GM21447 (cell line): ENCODE measurements around the gene ANKS1B.
"Not testable (repeated sequence)": the region's sequence is repeated elsewhere in the genome, so short reads cannot be mapped to it uniquely, and the experiment has no call there.

Experiments
- ATAC-seq: cut with Tn5 transposase; IDR thresholded peaks from one replicate; pipeline ENCODE4 v1.9.1; 2021; ENCODE audit not compliant: unreplicated experiment

ANKS1B gene

DNA sequence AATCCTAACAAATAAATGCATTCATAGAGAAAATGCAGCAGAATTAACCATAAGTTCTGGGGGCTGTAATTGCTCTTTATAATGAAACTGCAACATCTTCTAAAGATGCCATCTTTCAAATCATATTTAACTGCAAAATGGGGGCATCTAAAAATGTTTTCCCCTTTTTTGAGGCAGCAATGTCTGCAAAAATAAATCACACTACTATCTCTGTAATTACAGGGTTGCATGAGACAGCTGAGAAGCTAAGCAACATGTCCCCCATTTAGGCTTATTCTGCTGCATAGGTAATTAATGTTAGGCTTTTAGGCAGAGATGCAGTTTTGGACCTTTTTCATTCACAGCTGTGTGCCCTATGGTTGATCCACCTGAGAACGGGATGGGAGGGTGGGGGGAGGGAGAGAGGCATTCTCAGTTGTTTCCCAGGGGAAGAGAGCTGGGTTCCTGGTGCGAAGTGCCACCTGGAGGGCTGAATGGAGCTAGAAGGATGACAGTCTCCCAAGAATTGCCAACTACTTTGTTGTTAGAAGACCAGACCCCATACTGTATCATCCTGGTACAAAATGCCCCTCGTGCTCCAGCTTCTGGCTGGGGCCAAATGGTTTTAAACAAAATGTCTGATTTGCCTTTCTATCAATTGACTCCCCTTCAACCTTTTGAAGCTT lies 1185.5 kb downstream of the ANKS1B start:
- no peak for ATAC-seq

- no peak for ATAC-seq
Observed at GRCh38 chr12:98797200-98797599, 1187.5 kb downstream of the ANKS1B start.

GRCh38 chr12:98796745-98797144 lies 1188.0 kb downstream of the ANKS1B start:
- ATAC-seq = no peak

DNA sequence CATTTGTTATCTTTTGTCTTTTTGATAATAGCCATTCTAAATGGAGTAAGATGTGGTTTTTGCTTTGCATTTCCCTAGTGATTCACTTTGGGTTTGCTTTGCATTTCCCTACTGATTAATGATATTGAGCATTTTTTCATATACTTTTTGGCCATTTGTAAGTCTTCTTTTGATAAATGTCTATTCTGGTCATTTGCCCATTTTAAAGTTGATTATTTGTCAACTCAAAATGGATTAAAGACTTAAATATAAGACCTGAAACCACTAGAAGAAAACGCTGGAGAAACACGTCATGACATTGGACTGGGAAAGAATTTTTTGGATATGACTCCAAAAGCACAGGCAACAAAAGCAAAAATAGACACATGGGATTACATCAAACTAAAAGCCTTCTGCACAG lies 1191.6 kb downstream of the ANKS1B start:
- ATAC-seq = no peak

- no peak for ATAC-seq
Observed at GRCh38 chr12:98791406-98791805, 1193.3 kb downstream of the ANKS1B start.

DNA sequence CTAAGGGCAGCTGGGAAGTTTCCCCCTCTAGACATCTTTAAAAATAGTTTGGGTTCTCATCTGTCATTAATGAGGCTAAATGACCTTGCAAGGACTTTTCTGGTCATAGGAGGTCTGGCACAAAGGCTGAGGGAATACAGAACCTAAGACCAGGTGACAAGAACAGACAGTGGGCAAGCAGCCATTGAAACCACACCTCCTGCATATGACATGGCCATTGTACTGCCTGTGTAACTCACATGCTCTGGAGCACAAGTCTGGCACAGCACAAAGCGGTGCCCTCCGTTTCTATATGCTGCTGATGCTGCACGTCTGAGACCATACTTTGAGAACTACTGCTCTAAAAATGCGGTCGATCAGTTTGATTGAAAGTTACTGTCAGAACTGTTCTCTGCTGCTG lies 1196.3 kb downstream of the ANKS1B start:
- no peak for ATAC-seq

- no peak for ATAC-seq
Observed at GRCh38 chr12:98786653-98787052, 1198.1 kb downstream of the ANKS1B start.

DNA sequence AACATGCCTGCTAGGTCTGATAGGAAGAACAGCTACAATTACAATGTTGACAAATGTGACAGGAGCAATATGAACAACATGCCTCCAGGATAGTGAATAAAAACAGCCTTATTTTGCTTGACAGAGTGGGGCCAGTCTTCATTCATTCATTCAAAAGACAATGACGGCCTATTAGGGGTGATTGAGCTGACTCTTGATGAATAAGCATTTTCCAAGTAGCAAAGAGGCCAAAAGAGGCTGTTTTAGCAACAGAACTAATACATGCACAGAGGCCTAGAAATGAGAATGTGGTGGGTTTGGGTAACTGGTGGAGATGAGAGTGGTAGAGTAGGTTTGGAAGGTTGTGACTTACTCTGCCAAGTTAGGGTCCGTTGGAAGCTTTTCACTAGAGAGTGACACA lies 1201.3 kb downstream of the ANKS1B start:
- ATAC-seq = no peak

DNA sequence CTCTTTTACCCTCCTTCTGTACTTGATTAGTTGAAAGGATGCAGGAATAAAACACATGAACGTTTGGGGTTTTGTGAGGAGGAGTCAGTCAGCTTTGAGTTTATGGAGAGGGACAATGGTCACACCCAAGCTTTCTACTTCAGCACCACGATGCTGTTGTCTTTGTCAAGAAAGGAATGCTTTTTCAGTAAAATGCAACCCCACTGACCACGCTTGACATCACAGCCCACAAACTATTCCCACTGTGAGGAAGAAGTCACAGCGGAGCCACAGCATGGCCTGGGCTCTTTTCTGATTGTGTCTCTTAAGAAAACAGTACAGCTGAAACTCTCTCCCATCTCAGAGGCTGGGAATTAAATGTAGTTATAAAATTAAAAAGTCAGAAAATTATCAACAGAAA lies 1204.5 kb downstream of the ANKS1B start:
- ATAC-seq = no peak

DNA sequence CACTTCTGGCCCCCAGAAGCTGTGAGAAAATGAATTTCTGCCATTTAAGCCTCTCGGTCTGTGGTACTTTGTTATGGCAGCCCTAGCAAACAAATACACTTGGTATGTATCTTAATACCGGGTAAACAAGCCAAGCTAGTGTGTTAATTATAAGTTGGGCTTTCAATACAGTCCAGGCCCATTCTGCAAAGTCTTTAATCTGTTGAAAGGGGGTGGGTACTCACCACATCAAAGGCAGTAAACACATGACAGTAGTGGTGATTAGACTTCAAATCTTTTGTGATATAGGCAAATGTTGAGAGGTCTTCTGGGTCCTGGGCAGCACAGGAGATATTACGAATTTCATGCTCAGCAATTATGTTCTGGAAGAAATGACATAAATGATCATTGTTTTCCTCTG lies 1211.9 kb downstream of the ANKS1B start:
- ATAC-seq = no peak

DNA sequence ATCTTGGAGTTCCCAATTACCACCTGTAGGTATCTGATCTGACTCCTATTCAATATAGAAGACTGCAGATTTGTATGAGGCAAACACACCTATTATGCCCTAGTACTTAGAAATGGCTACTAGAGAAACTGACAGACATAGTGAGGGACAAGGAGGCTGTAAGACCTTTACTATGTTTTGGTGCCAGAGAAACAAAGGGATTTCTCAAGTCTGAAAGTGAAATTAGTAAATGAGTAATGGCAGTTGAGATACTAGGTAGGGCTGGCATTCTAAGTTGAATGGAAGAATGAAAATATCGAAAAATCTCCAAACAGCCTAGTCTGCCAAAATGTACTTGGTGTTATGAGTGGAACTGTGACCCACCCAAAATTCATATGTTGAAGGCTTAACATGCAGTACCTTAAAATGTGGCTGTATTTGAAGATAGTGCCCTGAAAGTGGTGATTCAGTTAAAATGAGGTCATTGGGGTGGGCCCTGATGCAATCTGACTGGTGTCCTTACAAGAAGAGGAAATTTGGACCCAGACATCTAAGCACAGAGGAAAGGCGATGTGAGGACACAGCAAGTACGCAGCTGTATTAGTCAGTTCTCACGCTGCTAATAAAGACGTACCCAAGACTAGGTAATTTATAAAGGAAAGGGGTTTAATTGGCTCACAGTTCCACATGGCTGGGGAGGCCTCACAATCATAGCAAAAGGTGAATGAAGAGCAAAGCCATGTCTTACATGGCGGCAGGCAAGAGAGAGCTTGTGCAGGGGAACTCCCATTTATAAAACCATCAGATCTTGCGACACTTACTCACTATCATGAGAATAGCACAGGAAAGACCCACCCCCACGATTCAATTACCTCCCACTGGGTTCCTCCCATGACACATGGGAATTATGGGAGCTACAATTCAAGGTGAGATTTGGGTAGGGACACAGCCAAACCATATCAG lies 1212.7 kb downstream of the ANKS1B start:
- ATAC-seq = no peak

DNA sequence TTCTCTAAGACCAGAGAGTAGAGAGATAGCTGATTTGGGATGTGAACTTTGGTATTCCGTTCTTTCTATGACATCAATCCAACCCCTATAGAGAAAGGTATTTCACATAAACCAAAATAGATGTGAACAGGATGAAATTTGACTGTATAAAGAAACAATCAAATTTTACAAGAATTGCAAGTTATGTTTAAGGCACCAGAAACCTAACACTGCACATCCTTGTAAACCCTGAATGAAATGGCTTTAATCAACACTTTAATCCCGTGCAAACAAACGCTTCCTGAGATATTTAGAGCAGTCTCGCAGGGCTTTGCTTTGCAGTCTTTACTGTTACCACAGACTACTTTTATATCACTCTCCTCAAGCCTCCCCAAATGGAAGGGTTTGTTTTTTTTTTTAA lies 1214.5 kb downstream of the ANKS1B start:
- no peak for ATAC-seq

- ATAC-seq = no peak
Observed at GRCh38 chr12:98769068-98769467, 1215.7 kb downstream of the ANKS1B start.

DNA sequence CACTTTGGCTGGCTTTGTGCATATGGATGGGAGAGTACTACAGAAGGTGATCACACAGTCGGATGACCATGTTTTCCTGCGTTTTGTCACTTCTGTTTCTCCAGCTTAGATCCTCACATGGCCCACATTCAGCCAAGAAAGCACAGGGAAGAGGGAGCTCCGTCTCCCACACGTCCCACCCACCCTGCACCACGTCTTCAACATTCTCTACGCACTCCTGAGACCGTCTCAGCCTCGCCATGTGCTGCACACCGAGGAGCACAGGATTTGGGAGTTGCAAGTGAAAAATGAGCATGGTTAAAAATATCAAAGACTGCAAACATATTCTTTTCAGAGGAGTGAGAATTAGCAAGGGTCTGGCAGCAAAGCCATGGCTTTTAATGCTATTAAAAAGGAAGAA lies 1217.5 kb downstream of the ANKS1B start:
- no peak for ATAC-seq

DNA sequence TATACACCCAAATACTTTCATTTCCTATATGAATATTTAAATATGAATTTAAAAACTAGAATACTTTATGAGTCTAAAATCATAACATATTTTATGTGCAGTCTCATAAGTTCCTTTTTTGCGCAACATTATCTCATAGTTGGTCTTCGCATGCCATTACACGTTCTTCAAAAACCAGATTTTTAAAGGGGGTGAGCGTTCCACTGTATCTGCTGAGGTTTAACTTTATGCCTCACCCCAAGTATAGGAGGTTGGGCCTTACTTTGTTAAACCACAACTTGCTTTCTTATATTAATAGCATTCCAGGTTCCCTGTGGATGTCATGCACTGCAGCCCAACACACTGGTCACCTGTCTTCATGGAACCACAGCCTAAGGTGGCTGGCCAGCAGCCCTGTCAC lies 1221.1 kb downstream of the ANKS1B start:
- ATAC-seq = no peak

GRCh38 chr12:98758331-98758730 lies 1226.4 kb downstream of the ANKS1B start:
- no peak for ATAC-seq

DNA sequence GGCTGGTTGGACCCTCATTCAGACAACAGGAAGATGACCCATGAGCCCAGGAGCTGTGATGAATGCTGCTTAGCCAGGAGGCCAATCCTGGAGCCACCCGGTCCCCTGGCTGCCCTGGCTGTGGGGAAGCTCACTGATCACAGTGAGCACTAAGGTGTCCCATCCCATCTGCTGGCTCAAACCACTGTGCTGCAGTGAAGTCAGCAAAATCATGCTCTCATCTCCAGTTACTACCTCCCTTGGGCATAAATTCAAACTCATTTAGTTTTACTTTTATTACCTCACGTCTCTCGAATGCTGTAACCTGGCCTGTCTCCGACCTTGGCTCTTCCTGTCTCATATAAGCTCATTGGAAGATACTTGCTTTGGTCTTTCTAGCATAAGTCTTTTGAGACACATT lies 1227.3 kb downstream of the ANKS1B start:
- no peak for ATAC-seq

- not testable (repeated sequence) for ATAC-seq
Observed at GRCh38 chr12:98755855-98756254, 1228.9 kb downstream of the ANKS1B start.

- peak; percentile 99 for ATAC-seq
Observed at GRCh38 chr12:98754095-98754494, 1230.6 kb downstream of the ANKS1B start.

GRCh38 chr12:98752726-98753125 lies 1232.0 kb downstream of the ANKS1B start:
- no peak for ATAC-seq

GRCh38 chr12:98751580-98752115 lies 1233.1 kb downstream of the ANKS1B start:
- no peak for ATAC-seq

DNA sequence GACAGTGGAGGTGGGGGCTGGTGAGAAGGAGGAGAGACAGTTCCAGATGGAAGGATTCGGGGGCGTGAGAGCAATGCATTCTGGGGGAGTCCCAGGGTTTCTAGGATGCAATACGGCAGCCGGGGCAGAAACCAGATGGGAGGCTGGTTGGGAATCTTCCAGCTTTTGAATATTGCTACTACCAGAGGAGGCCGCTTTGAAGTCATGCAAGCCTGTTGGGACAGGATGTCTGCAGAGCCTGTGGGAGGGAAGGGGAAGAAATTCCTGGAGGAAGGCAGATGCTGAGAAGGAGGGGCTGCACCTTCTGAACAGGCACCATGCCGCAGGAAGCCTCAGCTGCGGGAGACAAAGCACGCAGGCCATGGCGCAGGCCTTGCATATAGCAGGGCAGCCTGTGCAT lies 1234.2 kb downstream of the ANKS1B start:
- ATAC-seq = no peak
